WI38 (cell line): ENCODE data around the gene PINK1.
"Not testable (repeated sequence)": the region's sequence is repeated elsewhere in the genome, so short reads cannot be mapped to it uniquely, and the experiment has no call there.

Source experiments
- H3K4me3 ChIP-seq: 2 replicates; pipeline ENCODE4 v1.5.1; 2011; ENCODE audit warnings: low read depth, mild to moderate bottlenecking, control low read depth, low read length
- TF ChIP-seq, protein P1 (sequence below): IDR thresholded peaks from 2 replicates; pipeline ENCODE4 v1.5.1; 2012; ENCODE audit warnings: low read depth, mild to moderate bottlenecking, control low read depth, low read length

PINK1 gene

DNA sequence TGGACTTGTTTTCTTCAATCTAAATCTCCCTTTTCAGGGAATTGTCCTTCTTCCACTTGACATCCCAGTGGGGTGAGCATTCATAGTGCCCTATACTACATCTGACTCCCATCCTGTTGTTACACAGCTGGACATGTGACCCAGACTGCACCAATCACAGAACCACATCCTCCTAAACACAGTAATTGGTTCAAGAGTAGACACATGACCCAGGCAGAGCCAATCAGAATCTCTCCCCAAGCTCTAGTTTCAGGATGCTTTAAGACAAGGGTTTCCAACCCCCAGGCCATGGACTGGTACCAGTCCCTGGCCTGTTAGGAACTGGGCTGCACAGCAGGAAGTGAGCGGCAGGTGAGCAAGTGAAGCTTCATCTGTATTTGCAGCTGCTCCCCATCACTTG, 33.5 kb downstream of the PINK1 start:
- TF ChIP-seq, protein P1, sequence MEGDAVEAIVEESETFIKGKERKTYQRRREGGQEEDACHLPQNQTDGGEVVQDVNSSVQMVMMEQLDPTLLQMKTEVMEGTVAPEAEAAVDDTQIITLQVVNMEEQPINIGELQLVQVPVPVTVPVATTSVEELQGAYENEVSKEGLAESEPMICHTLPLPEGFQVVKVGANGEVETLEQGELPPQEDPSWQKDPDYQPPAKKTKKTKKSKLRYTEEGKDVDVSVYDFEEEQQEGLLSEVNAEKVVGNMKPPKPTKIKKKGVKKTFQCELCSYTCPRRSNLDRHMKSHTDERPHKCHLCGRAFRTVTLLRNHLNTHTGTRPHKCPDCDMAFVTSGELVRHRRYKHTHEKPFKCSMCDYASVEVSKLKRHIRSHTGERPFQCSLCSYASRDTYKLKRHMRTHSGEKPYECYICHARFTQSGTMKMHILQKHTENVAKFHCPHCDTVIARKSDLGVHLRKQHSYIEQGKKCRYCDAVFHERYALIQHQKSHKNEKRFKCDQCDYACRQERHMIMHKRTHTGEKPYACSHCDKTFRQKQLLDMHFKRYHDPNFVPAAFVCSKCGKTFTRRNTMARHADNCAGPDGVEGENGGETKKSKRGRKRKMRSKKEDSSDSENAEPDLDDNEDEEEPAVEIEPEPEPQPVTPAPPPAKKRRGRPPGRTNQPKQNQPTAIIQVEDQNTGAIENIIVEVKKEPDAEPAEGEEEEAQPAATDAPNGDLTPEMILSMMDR, result no peak
- H3K4me3 ChIP-seq, result no peak overlapping the region

DNA sequence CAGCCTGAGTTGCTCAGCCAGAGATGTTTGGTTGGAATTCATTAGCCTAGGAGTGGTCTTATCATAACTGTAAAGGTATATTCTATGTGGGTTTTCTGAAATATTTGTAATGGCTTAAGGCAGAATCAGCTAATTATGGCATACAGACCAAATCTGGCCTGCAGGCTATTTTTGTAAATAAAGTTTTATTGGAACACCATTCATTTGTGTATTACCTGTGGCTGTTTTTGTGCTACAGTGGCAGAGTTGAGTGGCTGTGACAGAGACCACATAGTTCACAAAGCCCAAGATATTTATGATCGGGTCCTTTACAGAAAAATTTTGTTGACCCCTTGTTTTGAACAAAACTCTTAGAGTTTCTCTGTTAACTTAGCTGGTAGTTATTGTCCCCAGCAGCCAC, 35.3 kb downstream of the PINK1 start:
- TF ChIP-seq, protein P1, result no peak
- H3K4me3 ChIP-seq, result no peak overlapping the region

- no peak overlapping the region for H3K4me3 ChIP-seq
- TF ChIP-seq, protein P1, result no peak
These were observed 37.7 kb downstream of the PINK1 start for GRCh38 chr1:20670936-20671335.

- TF ChIP-seq, protein P1, result no peak
These were observed 39.0 kb downstream of the PINK1 start for GRCh38 chr1:20672265-20672632.

DNA sequence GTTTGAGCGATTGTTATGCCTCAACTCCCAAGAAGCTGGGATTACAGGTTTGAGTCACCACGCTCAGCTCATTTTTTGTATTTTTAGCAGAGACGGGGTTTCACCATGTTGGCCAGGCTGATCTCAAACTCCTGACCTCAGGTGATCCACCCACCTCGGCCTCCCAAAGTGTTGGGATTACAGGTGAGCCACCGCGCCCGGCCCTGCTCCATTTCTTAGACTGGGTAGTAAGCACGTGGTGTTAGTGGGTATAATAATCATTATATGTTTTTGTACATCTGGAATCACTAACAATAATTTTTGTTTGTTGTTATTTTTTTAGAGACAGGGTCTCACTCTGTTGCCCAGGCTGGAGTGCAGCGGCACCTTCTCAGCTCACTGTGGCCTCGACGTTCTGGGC, 40.4 kb downstream of the PINK1 start:
- H3K4me3 ChIP-seq, result not testable (repeated sequence)

More at GRCh38 chr1:20672265-20672632, 39.0 kb downstream of the PINK1 start:
- H3K4me3 ChIP-seq, result no peak overlapping the region

DNA sequence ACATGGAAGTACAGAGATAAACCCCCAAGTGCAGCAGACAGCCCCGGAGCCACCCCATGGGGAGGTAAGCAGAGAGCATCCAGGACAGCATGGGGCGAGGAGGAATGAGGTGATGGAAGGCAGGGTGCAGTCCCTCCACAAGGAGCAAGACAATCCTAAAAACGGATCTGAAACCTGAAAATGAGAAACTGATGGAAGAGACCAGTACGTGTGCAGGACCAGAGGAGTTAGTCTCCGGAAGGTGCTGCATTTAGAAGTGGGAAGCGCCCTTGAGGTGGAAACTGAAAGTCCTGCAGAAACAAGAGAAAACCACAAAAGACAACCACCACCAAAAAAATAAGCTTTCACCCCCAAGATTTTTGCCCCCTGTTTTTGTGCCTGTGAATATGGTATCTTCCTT, 45.3 kb downstream of the PINK1 start:
- H3K4me3 ChIP-seq, result no peak overlapping the region
- TF ChIP-seq, protein P1, result no peak

DNA sequence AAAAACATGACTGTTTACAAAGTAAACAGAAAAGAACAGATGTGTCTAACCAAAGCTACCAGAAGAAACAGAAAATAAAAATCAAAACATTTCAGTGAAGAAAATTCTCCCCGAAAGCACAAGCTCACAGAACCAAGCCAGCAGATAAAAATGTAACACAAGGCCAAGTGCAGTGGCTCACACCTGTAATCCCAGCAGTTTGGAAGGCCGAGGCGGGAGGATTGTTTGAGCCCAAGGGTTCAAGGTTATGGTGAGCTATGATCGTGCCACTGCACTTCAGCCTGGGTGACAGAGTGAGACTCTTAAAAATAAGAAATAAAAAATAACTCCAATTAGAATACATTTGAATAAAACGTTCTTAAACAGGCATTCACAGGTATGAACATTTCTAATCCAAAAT, 47.0 kb downstream of the PINK1 start:
- TF ChIP-seq, protein P1, result no peak

GRCh38 chr1:20681999-20682398, 48.7 kb downstream of the PINK1 start:
- TF ChIP-seq, protein P1, result no peak
- no peak overlapping the region for H3K4me3 ChIP-seq

More for the DNA sequence above, 47.0 kb downstream of the PINK1 start:
- no peak overlapping the region for H3K4me3 ChIP-seq
